ENCODE results near the gene GPC5.

Gene GPC5

DNA sequence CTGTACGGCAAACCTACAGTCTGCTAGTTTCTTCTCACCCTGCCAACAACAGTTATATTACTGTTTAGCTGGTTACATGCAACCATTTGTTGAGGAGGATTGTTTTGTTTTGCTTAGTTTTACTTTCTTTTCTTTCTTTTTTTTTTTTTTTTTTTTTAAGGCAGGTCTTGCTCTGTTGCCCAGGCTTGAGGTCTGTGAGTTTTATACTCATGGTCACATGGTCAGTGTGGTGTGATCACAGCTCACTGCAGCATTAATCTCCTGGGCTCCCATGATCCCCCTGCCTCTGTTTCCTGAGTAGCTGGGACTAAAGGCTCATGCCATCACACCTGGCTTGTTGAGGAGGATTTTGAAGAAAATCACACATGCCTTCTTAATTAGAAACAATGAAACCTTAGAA is 505.6 kb downstream of the GPC5 start:
- CTCF ChIA-PET, result no interaction called here
- TF ChIP-seq, protein P1, sequence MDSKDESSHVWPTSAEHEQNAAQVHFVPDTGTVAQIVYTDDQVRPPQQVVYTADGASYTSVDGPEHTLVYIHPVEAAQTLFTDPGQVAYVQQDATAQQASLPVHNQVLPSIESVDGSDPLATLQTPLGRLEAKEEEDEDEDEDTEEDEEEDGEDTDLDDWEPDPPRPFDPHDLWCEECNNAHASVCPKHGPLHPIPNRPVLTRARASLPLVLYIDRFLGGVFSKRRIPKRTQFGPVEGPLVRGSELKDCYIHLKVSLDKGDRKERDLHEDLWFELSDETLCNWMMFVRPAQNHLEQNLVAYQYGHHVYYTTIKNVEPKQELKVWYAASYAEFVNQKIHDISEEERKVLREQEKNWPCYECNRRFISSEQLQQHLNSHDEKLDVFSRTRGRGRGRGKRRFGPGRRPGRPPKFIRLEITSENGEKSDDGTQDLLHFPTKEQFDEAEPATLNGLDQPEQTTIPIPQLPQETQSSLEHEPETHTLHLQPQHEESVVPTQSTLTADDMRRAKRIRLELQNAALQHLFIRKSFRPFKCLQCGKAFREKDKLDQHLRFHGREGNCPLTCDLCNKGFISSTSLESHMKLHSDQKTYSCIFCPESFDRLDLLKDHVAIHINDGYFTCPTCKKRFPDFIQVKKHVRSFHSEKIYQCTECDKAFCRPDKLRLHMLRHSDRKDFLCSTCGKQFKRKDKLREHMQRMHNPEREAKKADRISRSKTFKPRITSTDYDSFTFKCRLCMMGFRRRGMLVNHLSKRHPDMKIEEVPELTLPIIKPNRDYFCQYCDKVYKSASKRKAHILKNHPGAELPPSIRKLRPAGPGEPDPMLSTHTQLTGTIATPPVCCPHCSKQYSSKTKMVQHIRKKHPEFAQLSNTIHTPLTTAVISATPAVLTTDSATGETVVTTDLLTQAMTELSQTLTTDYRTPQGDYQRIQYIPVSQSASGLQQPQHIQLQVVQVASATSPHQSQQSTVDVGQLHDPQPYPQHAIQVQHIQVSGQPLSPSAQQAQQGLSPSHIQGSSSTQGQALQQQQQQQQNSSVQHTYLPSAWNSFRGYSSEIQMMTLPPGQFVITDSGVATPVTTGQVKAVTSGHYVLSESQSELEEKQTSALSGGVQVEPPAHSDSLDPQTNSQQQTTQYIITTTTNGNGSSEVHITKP (tag by site-specific recombination; IDR thresholded peaks at IDR 0.05), result no peak
- TF ChIP-seq ZNF404 (tag by site-specific recombination; IDR thresholded peaks at IDR 0.05), result no peak
- no peaks in the 10 kb centered on the region for H3K36me3 ChIP-seq (ENCODE audit: control insufficient read depth in 2 of 2, insufficient read depth in 1 of 2, low read length in 2 of 2)
- no peak overlapping the region for H3K4me3 ChIP-seq (ENCODE audit: low read depth, low read length)
- POLR2A ChIA-PET, result no interaction called here
- H3K4me1 ChIP-seq (ENCODE audit: control insufficient read depth, insufficient read depth, low read length), result no peaks in the 10 kb centered on the region
- H3K27ac ChIP-seq (ENCODE audit: extremely low read depth, low read depth, low read length), result no peak overlapping the region
- H3K9me3 ChIP-seq (ENCODE audit: control insufficient read depth, insufficient read depth, low read depth, low read length), result no peaks in the 10 kb centered on the region

DNA sequence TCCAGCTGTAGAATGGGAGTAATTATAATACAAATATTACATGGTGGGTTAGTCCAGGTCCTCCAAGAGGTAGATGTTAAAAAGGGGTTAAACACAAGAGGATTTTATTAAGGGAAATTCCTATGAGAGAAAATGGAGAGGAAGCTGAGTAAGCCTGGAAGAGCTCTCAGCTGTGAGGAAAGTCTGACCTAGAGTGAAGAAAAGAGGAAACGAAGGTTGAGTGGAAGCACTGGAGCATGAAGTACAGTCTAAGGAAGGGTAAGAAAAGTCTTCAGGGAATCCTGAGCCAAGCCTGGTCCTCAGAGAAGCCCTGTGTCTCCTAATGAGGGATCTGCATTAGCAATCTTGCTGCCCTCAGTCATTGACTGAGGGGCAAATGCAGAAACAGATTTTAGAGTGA is 506.2 kb downstream of the GPC5 start:
- Histone ChIP-seq H3K36me3 (ENCODE audit: control insufficient read depth in 2 of 2, insufficient read depth in 1 of 2, low read length in 2 of 2) (no peaks in the 10 kb centered on the region), H3K27ac (ENCODE audit: extremely low read depth, low read depth, low read length) (no peak overlapping the region), H3K9me3 (ENCODE audit: control insufficient read depth, insufficient read depth, low read depth, low read length) (no peaks in the 10 kb centered on the region), H3K4me1 (ENCODE audit: control insufficient read depth, insufficient read depth, low read length) (no peaks in the 10 kb centered on the region), H3K4me3 (ENCODE audit: low read depth, low read length) (no peak overlapping the region)
- TF ChIP-seq, protein P2, sequence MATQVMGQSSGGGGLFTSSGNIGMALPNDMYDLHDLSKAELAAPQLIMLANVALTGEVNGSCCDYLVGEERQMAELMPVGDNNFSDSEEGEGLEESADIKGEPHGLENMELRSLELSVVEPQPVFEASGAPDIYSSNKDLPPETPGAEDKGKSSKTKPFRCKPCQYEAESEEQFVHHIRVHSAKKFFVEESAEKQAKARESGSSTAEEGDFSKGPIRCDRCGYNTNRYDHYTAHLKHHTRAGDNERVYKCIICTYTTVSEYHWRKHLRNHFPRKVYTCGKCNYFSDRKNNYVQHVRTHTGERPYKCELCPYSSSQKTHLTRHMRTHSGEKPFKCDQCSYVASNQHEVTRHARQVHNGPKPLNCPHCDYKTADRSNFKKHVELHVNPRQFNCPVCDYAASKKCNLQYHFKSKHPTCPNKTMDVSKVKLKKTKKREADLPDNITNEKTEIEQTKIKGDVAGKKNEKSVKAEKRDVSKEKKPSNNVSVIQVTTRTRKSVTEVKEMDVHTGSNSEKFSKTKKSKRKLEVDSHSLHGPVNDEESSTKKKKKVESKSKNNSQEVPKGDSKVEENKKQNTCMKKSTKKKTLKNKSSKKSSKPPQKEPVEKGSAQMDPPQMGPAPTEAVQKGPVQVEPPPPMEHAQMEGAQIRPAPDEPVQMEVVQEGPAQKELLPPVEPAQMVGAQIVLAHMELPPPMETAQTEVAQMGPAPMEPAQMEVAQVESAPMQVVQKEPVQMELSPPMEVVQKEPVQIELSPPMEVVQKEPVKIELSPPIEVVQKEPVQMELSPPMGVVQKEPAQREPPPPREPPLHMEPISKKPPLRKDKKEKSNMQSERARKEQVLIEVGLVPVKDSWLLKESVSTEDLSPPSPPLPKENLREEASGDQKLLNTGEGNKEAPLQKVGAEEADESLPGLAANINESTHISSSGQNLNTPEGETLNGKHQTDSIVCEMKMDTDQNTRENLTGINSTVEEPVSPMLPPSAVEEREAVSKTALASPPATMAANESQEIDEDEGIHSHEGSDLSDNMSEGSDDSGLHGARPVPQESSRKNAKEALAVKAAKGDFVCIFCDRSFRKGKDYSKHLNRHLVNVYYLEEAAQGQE (tag by site-specific recombination; IDR thresholded peaks at IDR 0.05), result no peak
- no peak for TF ChIP-seq TCF7L2 (IDR thresholded peaks at IDR 0.05; ENCODE audit: borderline replicate concordance, low read depth, low read length)
- no peak for TF ChIP-seq ZBTB48 (tag by site-specific recombination; IDR thresholded peaks at IDR 0.05)
- no peak for TF ChIP-seq OVOL3 (tag by site-specific recombination; IDR thresholded peaks at IDR 0.05)
- TF ChIP-seq OSR2 (tag by site-specific recombination; IDR thresholded peaks at IDR 0.05), result no peak
- no peak for TF ChIP-seq ZNF140 (tag by site-specific recombination; IDR thresholded peaks at IDR 0.05)
- no peak for TF ChIP-seq GLI2 (tag by site-specific recombination; IDR thresholded peaks at IDR 0.05; ENCODE audit: borderline replicate concordance, low read depth)
- TF ChIP-seq ZNF596 (tag by site-specific recombination; IDR thresholded peaks at IDR 0.05), result no peak
- TF ChIP-seq ZNF830 (tag by site-specific recombination; IDR thresholded peaks at IDR 0.05; ENCODE audit: low read depth), result no peak
- TF ChIP-seq BCL11A (tag by site-specific recombination; IDR thresholded peaks at IDR 0.05; ENCODE audit: low read depth), result no peak
- TF ChIP-seq ZNF776 (tag by site-specific recombination; IDR thresholded peaks at IDR 0.05; ENCODE audit: borderline replicate concordance), result no peak
- no peak for TF ChIP-seq KLF1 (tag by site-specific recombination; IDR thresholded peaks at IDR 0.05)
- TF ChIP-seq ZNF223 (tag by site-specific recombination; IDR thresholded peaks at IDR 0.05), result no peak
- TF ChIP-seq RBAK (tag by site-specific recombination; IDR thresholded peaks at IDR 0.05), result no peak
- CTCF ChIA-PET, result no interaction called here
- POLR2A ChIA-PET, result no interaction called here

DNA sequence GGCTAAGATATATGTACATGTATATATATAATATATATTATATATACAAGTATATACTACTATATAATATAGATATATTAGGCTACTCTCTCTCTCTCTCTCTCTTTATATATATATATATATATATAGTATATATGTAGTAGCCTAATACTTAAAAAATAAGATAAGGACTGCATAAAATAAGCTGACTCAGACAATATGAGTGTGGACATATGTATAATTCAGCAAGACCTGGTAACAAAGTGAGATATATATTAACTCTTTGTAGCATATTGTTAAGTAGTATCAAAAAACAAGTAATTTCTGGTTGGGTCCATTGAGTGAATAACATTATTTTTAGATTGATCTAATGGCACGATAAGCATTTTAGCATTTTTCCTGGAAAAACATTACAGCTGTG is 509.0 kb downstream of the GPC5 start:
- CTCF ChIA-PET, result no interaction called here
- TF ChIP-seq GFI1B (tag by site-specific recombination; IDR thresholded peaks at IDR 0.05) (no peak), ZBTB17 (tag by site-specific recombination; IDR thresholded peaks at IDR 0.05) (no peak)

More for the DNA sequence above, 509.0 kb downstream of the GPC5 start:
- no peak overlapping the region for H3K27ac ChIP-seq (ENCODE audit: extremely low read depth, low read depth, low read length)
- no peaks in the 10 kb centered on the region for H3K4me1 ChIP-seq (ENCODE audit: control insufficient read depth, insufficient read depth, low read length)
- H3K9me3 ChIP-seq (ENCODE audit: control insufficient read depth, insufficient read depth, low read depth, low read length), result no peaks in the 10 kb centered on the region
- POLR2A ChIA-PET, result no interaction called here
- no peak overlapping the region for H3K4me3 ChIP-seq (ENCODE audit: low read depth, low read length)
- H3K36me3 ChIP-seq (ENCODE audit: control insufficient read depth in 2 of 2, insufficient read depth in 1 of 2, low read length in 2 of 2), result no peaks in the 10 kb centered on the region

Data from HEK293 (cell line).